Gastrocnemius medialis (tissue), 4 donors: ENCODE results near the gene MYL5. TPM values are rescaled to one million over a fixed set of nuclear protein-coding genes. Genes with fewer than 3 reads are reported as not detected.

Source experiments
- ATAC-seq, 2 donors: fragments of 150-250 bp; one replicate each; pipeline ENCODE4 v1.9.1; 2016
- DNase-seq, 2 donors: peaks; one replicate each; pipeline ENCODE4 v3.0.0-alpha.2; 2019
- H3K27ac ChIP-seq, 4 donors: fragments of 200-600 bp; sonication (generic); 1 replicate in 1 of 4; 2 replicates in 3 of 4; pipeline ENCODE4 v1.5.1; 2016 to 2018; ENCODE audit warnings: mild to moderate bottlenecking in 2 of 4, moderate library complexity in 1 of 4
- H3K27me3 ChIP-seq, 3 donors: fragments of 200-600 bp; sonication (generic) in 2 of 3; 1 replicate in 1 of 3; 2 replicates in 2 of 3; pipeline versions ENCODE4 v1.5.1 to v1.6.0; 2016 to 2019; ENCODE audit warnings: mild to moderate bottlenecking in 1 of 3, moderate library complexity in 1 of 3
- H3K36me3 ChIP-seq, 2 donors: fragments of 200-600 bp; sonication (generic) in 1 of 2; one replicate each; pipeline ENCODE4 v1.5.1; 2017 to 2018
- H3K4me1 ChIP-seq, 2 donors: fragments of 200-600 bp; sonication (generic) in 1 of 2; one replicate each; pipeline ENCODE4 v1.5.1; 2016 to 2017; ENCODE audit warnings: mild to moderate bottlenecking in 2 of 2
- H3K4me3 ChIP-seq, 4 donors: fragments of 200-600 bp; sonication (generic) in 3 of 4; 1 replicate in 1 of 4; 2 replicates in 3 of 4; pipeline ENCODE4 v1.5.1; 2016 to 2019; ENCODE audit warnings: mild to moderate bottlenecking in 2 of 4
- H3K9me3 ChIP-seq, 3 donors: fragments of 200-600 bp; sonication (generic) in 2 of 3; 1 replicate in 1 of 3; 2 replicates in 2 of 3; pipeline ENCODE4 v1.5.1; 2016 to 2019
- CTCF ChIP-seq, 5 experiments: fragments of 450-650 bp in 3 of 5; fragments of 200-600 bp in 2 of 5; sonication (generic) in 2 of 5; IDR thresholded peaks in 4 of 5; conservative IDR thresholded peaks in 1 of 5; 1 replicate in 4 of 5; 2 replicates in 1 of 5; pipeline ENCODE4 v1.5.1; 2016 to 2019; ENCODE audit warnings: antibody characterized with exemption in 5 of 5, mild to moderate bottlenecking in 3 of 5, moderate library complexity in 3 of 5
- POLR2A ChIP-seq, 2 donors: fragments of 450-650 bp; IDR thresholded peaks; one replicate each; pipeline ENCODE4 v1.6.1; 2017; ENCODE audit warnings: antibody characterized with exemption in 2 of 2, mild to moderate bottlenecking in 2 of 2, moderate library complexity in 2 of 2
- in situ Hi-C, 4 donors: fragments of 200-750 bp; cut with MboI; loops; one replicate each; pipeline versions ENCODE4 v1.15.0 to v1.8.0; 2017; ENCODE audit warnings: low sequenced_read_pairs in 4 of 4
- intact Hi-C: fragments of 100-400 bp; cut with DNase I; formaldehyde crosslinking; loops from one replicate; pipeline ENCODE4 v1.15.1; 2023; ENCODE audit warnings: low total_unique reads
- total RNA-seq, 4 donors: library from RNA; depleted of rRNA; stranded (reverse); fragments of >200 nt; gene quantifications; one replicate each; pipeline versions ENCODE4 v1.1.0 to v1.2.3, GENCODE V29; 2016

Gene MYL5
- total RNA-seq, 4 donors from 2014 or later, result 1.3 to 20.3 (median 3.6) TPM

- in situ Hi-C loops (no loop called here), intact Hi-C loops (no loop called here)
- TF ChIP-seq POLR2A (IDR thresholded peaks at IDR 0.05) (no peak), CTCF (IDR thresholded peaks at IDR 0.05 in 4 of 5, conservative IDR thresholded peaks at IDR 0.05 in 1 of 5) (no peak)
- H3K27me3 ChIP-seq, result peaks cover 24 to 48% (median 37%) of the 10 kb centered on the region in 3 donors
- no peak overlapping the region for H3K27ac ChIP-seq
- H3K9me3 ChIP-seq, result no peaks in the 10 kb centered on the region
- H3K4me3 ChIP-seq, result no peak overlapping the region
- ATAC-seq (no peak), DNase-seq (peak in 1 of 2 donors; percentile 3)
- H3K36me3 ChIP-seq, result no peaks in the 10 kb centered on the region
- H3K4me1 ChIP-seq, result peaks cover 0 to 4% of the 10 kb centered on the region in 2 donors
Observed at GRCh38 chr4:660401-660800, 13.9 kb upstream of the MYL5 start.

GRCh38 chr4:661231-661630 lies 13.1 kb upstream of the MYL5 start:
- H3K4me3 ChIP-seq, result no peak overlapping the region
- DNase-seq (no peak), ATAC-seq (no peak)
- H3K36me3 ChIP-seq, result no peaks in the 10 kb centered on the region
- in situ Hi-C loops, result no loop called here
- intact Hi-C loops, result no loop called here
- H3K27ac ChIP-seq, result no peak overlapping the region
- H3K4me1 ChIP-seq, result peaks cover 0 to 4% of the 10 kb centered on the region in 2 donors
- TF ChIP-seq POLR2A (IDR thresholded peaks at IDR 0.05) (no peak), CTCF (IDR thresholded peaks at IDR 0.05 in 4 of 5, conservative IDR thresholded peaks at IDR 0.05 in 1 of 5) (no peak)
- no peaks in the 10 kb centered on the region for H3K9me3 ChIP-seq
- peaks cover 26 to 47% (median 40%) of the 10 kb centered on the region in 3 donors for H3K27me3 ChIP-seq

- Histone ChIP-seq H3K27me3 (peaks cover 27 to 54% (median 44%) of the 10 kb centered on the region in 3 donors), H3K4me1 (peaks cover 0 to 4% of the 10 kb centered on the region in 2 donors), H3K9me3 (no peaks in the 10 kb centered on the region), H3K27ac (no peak overlapping the region), H3K36me3 (no peaks in the 10 kb centered on the region), H3K4me3 (no peak overlapping the region)
- intact Hi-C loops, result no loop called here
- no peak for TF ChIP-seq CTCF (IDR thresholded peaks at IDR 0.05 in 4 of 5, conservative IDR thresholded peaks at IDR 0.05 in 1 of 5)
- TF ChIP-seq POLR2A (IDR thresholded peaks at IDR 0.05), result no peak
- no peak for ATAC-seq
- DNase-seq, result peak in 1 of 2 donors; percentile 4
- in situ Hi-C loops, result no loop called here
Observed at GRCh38 chr4:661881-662761, 12.2 kb upstream of the MYL5 start.

- Histone ChIP-seq H3K4me1 (peaks cover 0 to 4% of the 10 kb centered on the region in 2 donors), H3K9me3 (no peaks in the 10 kb centered on the region), H3K27ac (no peak overlapping the region), H3K27me3 (peaks cover 27 to 56% (median 47%) of the 10 kb centered on the region in 3 donors), H3K4me3 (peak overlapping the region in 3 of 4 donors; percentile 38 to 50 (median 39)), H3K36me3 (no peaks in the 10 kb centered on the region)
- DNase-seq (peak in 1 of 2 donors; percentile 5), ATAC-seq (no peak)
- intact Hi-C loops (no loop called here), in situ Hi-C loops (no loop called here)
- no peak for TF ChIP-seq CTCF (IDR thresholded peaks at IDR 0.05 in 4 of 5, conservative IDR thresholded peaks at IDR 0.05 in 1 of 5)
- TF ChIP-seq POLR2A (IDR thresholded peaks at IDR 0.05), result no peak
Observed at GRCh38 chr4:663046-663437, 11.3 kb upstream of the MYL5 start.
